PFSK-1 (cell line): Measurements from ENCODE around the gene SMDT1.
A peak's percentile ranks its signal among the peaks of the same experiment; 100 is the strongest.

ENCODE experiments used
- FOXP2 ChIP-seq: optimal IDR thresholded peaks from 2 replicates; pipeline ENCODE3; 2011; ENCODE audit warnings: borderline replicate concordance, control low read depth, inconsistent platforms; ENCODE audit not compliant: insufficient read depth; ENCODE audit errors: extremely low read length, extremely low read depth
- POLR2AphosphoS5 ChIP-seq: IDR thresholded peaks from 2 replicates; pipeline ENCODE4 v1.6.1; 2012; ENCODE audit warnings: low read depth, mild to moderate bottlenecking, control low read depth, low read length, moderate library complexity
- SIN3A ChIP-seq: IDR thresholded peaks from 2 replicates; pipeline ENCODE4 v1.6.1; 2012; ENCODE audit warnings: mild to moderate bottlenecking, low read length, moderate library complexity, borderline replicate concordance; ENCODE audit not compliant: insufficient read depth
- TAF1 ChIP-seq: IDR thresholded peaks from 2 replicates; pipeline ENCODE4 v1.6.1; 2012; ENCODE audit warnings: low read length, control low read depth, borderline replicate concordance; ENCODE audit not compliant: insufficient read depth
- TF ChIP-seq, protein P1 (sequence below), 2 experiments: IDR thresholded peaks; 2 replicates each; pipeline versions ENCODE4 v1.6.1 to v1.8.0; 2011 to 2012; ENCODE audit warnings: low read depth in 2 of 2, low read length in 2 of 2, control low read depth in 1 of 2, inconsistent platforms in 1 of 2, mild to moderate bottlenecking in 1 of 2, moderate library complexity in 1 of 2; ENCODE audit not compliant: insufficient read depth in 1 of 2

The SMDT1 gene

DNA sequence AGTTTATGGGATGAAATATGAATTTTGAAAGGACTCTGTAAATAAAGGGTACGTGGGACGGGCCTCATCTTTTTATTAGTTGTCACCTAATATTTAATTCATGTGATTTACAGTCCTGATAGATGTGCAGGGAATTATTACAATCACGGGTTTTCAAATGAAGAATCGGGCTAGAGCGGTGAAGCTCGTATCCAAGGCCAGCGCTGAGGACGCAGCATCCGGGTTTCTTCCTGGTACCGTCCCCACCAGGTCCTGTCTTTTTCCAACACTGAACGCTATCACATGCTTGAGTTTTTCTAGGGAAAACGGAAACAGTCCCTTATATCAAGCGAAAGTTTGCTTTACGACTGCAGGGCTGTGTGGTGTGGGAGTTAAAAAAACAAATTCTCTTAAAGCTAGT is 787 bp downstream of the SMDT1 start:
- TF ChIP-seq FOXP2 (no peak), TAF1 (no peak), POLR2AphosphoS5 (no peak), SIN3A (no peak)
- TF ChIP-seq, protein P1, sequence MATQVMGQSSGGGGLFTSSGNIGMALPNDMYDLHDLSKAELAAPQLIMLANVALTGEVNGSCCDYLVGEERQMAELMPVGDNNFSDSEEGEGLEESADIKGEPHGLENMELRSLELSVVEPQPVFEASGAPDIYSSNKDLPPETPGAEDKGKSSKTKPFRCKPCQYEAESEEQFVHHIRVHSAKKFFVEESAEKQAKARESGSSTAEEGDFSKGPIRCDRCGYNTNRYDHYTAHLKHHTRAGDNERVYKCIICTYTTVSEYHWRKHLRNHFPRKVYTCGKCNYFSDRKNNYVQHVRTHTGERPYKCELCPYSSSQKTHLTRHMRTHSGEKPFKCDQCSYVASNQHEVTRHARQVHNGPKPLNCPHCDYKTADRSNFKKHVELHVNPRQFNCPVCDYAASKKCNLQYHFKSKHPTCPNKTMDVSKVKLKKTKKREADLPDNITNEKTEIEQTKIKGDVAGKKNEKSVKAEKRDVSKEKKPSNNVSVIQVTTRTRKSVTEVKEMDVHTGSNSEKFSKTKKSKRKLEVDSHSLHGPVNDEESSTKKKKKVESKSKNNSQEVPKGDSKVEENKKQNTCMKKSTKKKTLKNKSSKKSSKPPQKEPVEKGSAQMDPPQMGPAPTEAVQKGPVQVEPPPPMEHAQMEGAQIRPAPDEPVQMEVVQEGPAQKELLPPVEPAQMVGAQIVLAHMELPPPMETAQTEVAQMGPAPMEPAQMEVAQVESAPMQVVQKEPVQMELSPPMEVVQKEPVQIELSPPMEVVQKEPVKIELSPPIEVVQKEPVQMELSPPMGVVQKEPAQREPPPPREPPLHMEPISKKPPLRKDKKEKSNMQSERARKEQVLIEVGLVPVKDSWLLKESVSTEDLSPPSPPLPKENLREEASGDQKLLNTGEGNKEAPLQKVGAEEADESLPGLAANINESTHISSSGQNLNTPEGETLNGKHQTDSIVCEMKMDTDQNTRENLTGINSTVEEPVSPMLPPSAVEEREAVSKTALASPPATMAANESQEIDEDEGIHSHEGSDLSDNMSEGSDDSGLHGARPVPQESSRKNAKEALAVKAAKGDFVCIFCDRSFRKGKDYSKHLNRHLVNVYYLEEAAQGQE (IDR thresholded peaks at IDR 0.05; ENCODE audit: insufficient read depth in 1 of 2, low read depth in 2 of 2, low read length in 2 of 2) = no peak

DNA sequence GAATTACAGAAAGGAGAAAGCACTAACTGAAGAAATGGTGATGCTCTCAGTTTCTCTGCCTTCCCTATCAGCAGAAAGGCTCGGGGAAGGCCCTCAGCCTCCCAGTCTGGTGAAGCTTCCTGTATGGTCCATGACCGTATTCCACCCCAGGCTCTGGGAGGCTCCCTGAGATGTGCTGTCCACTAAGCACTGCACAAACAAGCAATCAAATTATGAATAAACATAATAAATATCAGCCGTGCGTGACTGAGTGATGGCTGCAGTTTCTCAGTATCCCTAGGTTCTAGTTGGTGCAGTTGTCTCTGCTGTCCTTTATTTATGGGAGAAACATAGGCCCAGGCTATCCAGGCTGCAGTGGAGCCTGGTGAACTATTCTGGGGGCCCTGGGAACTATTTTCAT is 3.6 kb downstream of the SMDT1 start:
- TF ChIP-seq FOXP2 = no peak
- no peak for TF ChIP-seq TAF1

DNA sequence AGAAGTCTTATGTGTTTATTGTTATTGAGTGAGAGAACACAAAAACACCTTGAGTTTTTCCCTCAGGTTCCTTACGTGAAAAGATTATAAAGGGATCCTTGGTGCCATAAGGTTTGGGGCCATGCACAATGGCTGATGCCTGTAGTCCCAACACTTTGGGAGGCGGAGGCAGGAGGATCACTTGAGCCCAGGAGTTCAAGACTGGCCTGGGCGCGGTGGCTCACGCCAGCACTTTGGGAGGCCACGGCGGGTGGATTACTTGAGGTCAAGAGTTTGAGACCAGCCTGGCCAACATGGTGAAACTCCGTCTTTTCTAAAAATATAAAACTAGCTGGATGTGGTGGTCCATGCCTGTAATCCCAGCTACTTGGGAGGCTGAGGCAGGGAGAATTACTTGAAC is 5.4 kb downstream of the SMDT1 start:
- TF ChIP-seq, protein P1 (IDR thresholded peaks at IDR 0.05; ENCODE audit: insufficient read depth in 1 of 2, low read depth in 2 of 2, low read length in 2 of 2) = no peak
- TF ChIP-seq SIN3A (no peak), TAF1 (no peak), FOXP2 (no peak), POLR2AphosphoS5 (no peak)

DNA sequence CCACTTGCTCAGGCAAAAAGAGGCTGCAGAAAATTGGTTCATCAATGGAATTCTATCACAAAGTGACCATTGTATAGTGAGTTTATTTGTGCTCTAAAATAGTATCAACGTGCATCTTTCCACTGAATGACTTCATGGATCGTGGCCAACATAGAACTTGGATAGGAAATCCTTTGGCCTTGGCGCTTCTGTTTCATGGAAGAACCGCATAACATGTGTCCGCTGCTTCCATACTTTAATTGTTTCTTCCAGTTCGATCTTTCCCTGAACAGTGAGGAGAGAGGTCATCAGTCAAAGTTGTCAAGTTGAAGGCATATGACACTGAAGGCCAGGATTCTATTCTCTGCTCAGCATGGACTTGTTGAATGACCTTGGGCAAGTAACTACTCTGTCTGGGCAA is 6.6 kb downstream of the SMDT1 start:
- TF ChIP-seq POLR2AphosphoS5 (no peak), TAF1 (no peak), SIN3A (no peak), FOXP2 (no peak)
- TF ChIP-seq, protein P1 (IDR thresholded peaks at IDR 0.05; ENCODE audit: insufficient read depth in 1 of 2, low read depth in 2 of 2, low read length in 2 of 2) = no peak

DNA sequence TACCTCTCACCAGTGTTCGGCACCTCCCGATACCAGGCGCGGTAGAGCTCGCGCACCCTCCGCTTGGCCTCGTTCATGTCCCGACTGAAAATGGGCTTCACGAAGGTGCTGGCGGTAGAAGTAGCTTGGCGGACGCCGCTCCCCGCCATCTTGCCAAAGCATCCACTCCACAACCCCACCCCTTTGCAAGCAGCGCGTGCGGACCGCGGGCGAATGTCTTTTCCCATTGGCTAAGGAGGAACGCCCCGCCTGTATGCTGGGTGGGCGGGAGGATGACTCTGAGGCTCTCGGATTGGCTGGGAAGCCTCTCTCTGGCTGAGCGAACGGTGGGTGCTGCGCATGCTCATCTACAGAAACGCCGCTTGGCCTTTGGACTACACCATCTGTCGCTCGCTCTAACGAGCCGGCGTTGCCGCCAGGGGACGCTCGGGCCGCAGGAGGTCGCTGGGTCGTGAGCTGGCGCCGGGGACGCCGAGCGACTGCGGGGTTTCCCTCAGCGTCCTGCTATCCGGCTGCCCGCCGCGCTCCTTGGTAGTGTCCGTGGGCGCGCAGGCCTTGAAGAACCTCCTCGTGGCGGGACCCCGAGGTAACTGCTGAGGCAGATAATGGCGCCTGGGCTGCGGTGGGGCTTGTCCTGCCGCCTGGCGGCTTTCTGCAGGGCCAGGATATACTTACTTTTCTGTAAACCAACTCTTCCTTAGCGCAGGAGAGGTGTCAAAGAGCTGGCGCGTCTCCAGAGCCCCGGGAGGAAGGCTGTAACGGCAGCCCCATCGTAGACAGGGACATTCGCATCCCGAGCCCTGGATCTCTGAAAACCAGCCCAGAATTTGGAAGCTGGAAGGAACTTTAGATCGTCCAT is 11.3 kb downstream of the SMDT1 start, which contains the start of gene NDUFA6:
Gene NDUFA6 (minus strand): TSS at position 177 of the 859 bp plus-strand sequence. CDS start 28 bp downstream, at position 149.
- no peak for TF ChIP-seq SIN3A
- TF ChIP-seq POLR2AphosphoS5 = peak; percentile 80
- peak; percentile 72 for TF ChIP-seq FOXP2
- peak; percentile 91; the same call in 1 of the 2 replicates for TF ChIP-seq TAF1
- TF ChIP-seq, protein P1 (IDR thresholded peaks at IDR 0.05; ENCODE audit: insufficient read depth in 1 of 2, low read depth in 2 of 2, low read length in 2 of 2) = 0 out of 4 replicates have a peak, but pooled peaks of 1 of the 2 experiments have one; percentile 20
